ENCODE results near the gene CFAP47.
"Not testable (repeated sequence)": the region's sequence is repeated elsewhere in the genome, so short reads cannot be mapped to it uniquely, and the experiment has no call there.

- not testable (repeated sequence) for TF ChIP-seq POLR2A (IDR thresholded peaks at IDR 0.05; ENCODE audit: extremely low read depth, insufficient read length); CTCF (IDR thresholded peaks at IDR 0.05; ENCODE audit: low read depth, low read length)
- TF ChIP-seq, protein P1, sequence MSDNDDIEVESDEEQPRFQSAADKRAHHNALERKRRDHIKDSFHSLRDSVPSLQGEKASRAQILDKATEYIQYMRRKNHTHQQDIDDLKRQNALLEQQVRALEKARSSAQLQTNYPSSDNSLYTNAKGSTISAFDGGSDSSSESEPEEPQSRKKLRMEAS (IDR thresholded peaks at IDR 0.05; ENCODE audit: low read depth, low read length), result not testable (repeated sequence)
Observed at GRCh38 chrX:36088939-36089338, 169.4 kb downstream of the CFAP47 start.

Data from NB4 (cell line).